Fibroblast of lung (primary cell): ENCODE data around the gene CSNK2A1. TPM values are rescaled to one million over a fixed set of nuclear protein-coding genes. Genes with fewer than 3 reads are reported as not detected.

Source experiments
- DNase-seq, 2 donors: peaks; one replicate each; pipeline versions ENCODE4 v3.0.0 to v3.0.0-alpha.2; 2010; ENCODE audit warnings: low read depth in 2 of 2
- H2AFZ ChIP-seq: 2 replicates; pipeline ENCODE4 v1.5.1; 2012; ENCODE audit warnings: low read length, control low read depth, inconsistent platforms
- H3K27ac ChIP-seq: 2 replicates; pipeline ENCODE4 v1.5.1; 2011; ENCODE audit warnings: low read length, control low read depth; ENCODE audit not compliant: insufficient read depth
- H3K27me3 ChIP-seq: 2 replicates; pipeline ENCODE4 v1.5.1; 2011; ENCODE audit warnings: mild to moderate bottlenecking, low read length; ENCODE audit not compliant: control insufficient read depth, insufficient read depth
- H3K36me3 ChIP-seq: 2 replicates; pipeline ENCODE4 v1.5.1; 2011; ENCODE audit warnings: low read length; ENCODE audit not compliant: control insufficient read depth, insufficient read depth
- H3K4me1 ChIP-seq: 2 replicates; pipeline ENCODE4 v1.5.1; 2011; ENCODE audit warnings: low read length; ENCODE audit not compliant: control insufficient read depth, insufficient read depth; ENCODE audit errors: extremely low read depth
- H3K4me2 ChIP-seq: 2 replicates; pipeline ENCODE4 v1.5.1; 2011; ENCODE audit warnings: low read length, control low read depth; ENCODE audit not compliant: insufficient read depth; ENCODE audit errors: extremely low read depth
- H3K4me3 ChIP-seq, 4 experiments: fragments of 200-600 bp in 1 of 4; sonication (generic) in 1 of 4; replicated peaks in 1 of 4; 2 replicates each; pipeline ENCODE4 v1.5.1; 2011 to 2016; ENCODE audit warnings: low read length in 4 of 4, low read depth in 3 of 4, mild to moderate bottlenecking in 3 of 4, control low read depth in 2 of 4, inconsistent platforms in 1 of 4, mixed read lengths in 1 of 4; ENCODE audit not compliant: insufficient read depth in 1 of 4; ENCODE audit errors: control extremely low read depth in 1 of 4
- H3K79me2 ChIP-seq: 2 replicates; pipeline ENCODE4 v1.5.1; 2012; ENCODE audit warnings: mild to moderate bottlenecking, low read length, inconsistent platforms; ENCODE audit not compliant: control insufficient read depth, insufficient read depth
- H3K9ac ChIP-seq: 2 replicates; pipeline ENCODE4 v1.5.1; 2011; ENCODE audit warnings: mild to moderate bottlenecking, low read length, control low read depth; ENCODE audit not compliant: insufficient read depth
- H3K9me3 ChIP-seq: 2 replicates; pipeline ENCODE4 v1.5.1; 2012; ENCODE audit warnings: low read depth, low read length; ENCODE audit not compliant: control insufficient read depth, insufficient read depth
- H4K20me1 ChIP-seq: 2 replicates; pipeline ENCODE4 v1.5.1; 2011; ENCODE audit warnings: low read length; ENCODE audit not compliant: control insufficient read depth, insufficient read depth; ENCODE audit errors: extremely low read depth
- EZH2 ChIP-seq: IDR thresholded peaks from 2 replicates; pipeline ENCODE4 v1.5.1; 2012; ENCODE audit warnings: low read length, control low read depth, mild to moderate bottlenecking; ENCODE audit errors: missing control alignments
- polyA plus RNA-seq, 2 donors: library from polyadenylated mRNA; depleted of rRNA in 1 of 2; stranded (reverse) in 1 of 2; unstranded in 1 of 2; fragments of >200 nt; gene quantifications; 2 replicates each; pipeline ENCODE4 v1.2.1, GENCODE V29; 2011 to 2012; ENCODE audit warnings: missing spikeins in 1 of 2
- total RNA-seq: library from RNA; depleted of rRNA; stranded (reverse); fragments of >200 nt; gene quantifications from 2 replicates; pipeline ENCODE4 v1.2.1, GENCODE V29; 2014
- TF ChIP-seq, protein P1 (sequence below), 2 donors: IDR thresholded peaks in 1 of 2; conservative IDR thresholded peaks in 1 of 2; 1 replicate in 1 of 2; 2 replicates in 1 of 2; pipeline ENCODE4 v1.5.1; 2011 to 2012; ENCODE audit warnings: low read length in 2 of 2, control low read depth in 1 of 2, inconsistent platforms in 1 of 2, low read depth in 1 of 2, mild to moderate bottlenecking in 1 of 2

The CSNK2A1 gene
- total and polyA plus RNA-seq, 2 donors (not counting 1 experiment from before 2014, with no cell fraction given), result 120 to 124 TPM

DNA sequence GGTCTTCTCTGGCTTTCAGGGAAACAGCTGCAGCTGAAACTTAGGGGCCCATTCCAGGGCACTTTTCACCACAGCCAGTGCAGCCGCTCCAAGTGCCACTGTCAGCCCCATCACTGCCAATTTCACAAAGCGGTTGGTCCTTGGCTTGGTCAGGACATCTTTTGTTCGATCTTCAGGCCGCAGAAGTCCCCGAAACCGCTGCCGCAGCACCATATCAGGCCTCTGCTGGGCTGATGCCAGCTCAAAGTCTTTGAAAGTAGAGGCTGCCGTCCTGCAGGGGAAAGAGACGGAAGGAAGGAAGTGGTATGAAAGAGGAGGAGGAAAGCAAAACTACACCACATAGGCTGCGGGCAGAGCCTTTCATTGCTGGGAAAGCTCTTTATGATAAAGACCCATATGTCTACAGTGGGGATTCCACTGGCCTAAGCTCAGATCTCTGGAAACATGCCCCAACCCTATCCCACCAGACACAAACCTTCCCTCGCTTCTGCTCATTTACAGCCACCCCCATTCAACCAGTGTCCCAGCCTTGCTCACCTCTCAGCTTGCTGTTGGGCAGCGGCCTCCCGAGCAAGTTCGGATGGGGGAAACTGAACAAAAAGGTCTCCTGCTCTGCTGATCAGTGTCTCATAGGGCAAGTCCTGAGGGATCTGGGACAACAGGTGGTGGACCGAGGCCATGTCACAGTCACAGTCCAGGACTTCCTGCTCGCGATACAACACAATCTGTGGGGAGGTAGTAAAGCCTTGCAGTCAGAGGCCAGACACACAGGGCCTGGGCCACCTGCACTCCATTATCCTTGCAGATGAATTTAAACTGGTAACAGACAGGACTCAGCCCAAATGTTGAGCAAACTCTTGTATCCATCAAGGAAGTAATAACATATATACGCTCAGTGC, 104.8 kb downstream of the CSNK2A1 start:
- TF ChIP-seq EZH2, result no peak
- TF ChIP-seq, protein P1, sequence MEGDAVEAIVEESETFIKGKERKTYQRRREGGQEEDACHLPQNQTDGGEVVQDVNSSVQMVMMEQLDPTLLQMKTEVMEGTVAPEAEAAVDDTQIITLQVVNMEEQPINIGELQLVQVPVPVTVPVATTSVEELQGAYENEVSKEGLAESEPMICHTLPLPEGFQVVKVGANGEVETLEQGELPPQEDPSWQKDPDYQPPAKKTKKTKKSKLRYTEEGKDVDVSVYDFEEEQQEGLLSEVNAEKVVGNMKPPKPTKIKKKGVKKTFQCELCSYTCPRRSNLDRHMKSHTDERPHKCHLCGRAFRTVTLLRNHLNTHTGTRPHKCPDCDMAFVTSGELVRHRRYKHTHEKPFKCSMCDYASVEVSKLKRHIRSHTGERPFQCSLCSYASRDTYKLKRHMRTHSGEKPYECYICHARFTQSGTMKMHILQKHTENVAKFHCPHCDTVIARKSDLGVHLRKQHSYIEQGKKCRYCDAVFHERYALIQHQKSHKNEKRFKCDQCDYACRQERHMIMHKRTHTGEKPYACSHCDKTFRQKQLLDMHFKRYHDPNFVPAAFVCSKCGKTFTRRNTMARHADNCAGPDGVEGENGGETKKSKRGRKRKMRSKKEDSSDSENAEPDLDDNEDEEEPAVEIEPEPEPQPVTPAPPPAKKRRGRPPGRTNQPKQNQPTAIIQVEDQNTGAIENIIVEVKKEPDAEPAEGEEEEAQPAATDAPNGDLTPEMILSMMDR (conservative IDR thresholded peaks at IDR 0.05 in 1 of 2, IDR thresholded peaks at IDR 0.05 in 1 of 2; ENCODE audit: low read depth in 1 of 2, low read length in 2 of 2), result no peak
- Histone ChIP-seq H3K4me2 (no peak overlapping the region), H3K9me3 (no peaks in the 10 kb centered on the region), H3K9ac (no peak overlapping the region), H2AFZ (no peak overlapping the region), H3K27me3 (no peaks in the 10 kb centered on the region), H3K4me1 (no peaks in the 10 kb centered on the region), H4K20me1 (no peaks in the 10 kb centered on the region), H3K36me3 (peaks cover 22% of the 10 kb centered on the region), H3K79me2 (no peaks in the 10 kb centered on the region), H3K4me3 (no peak overlapping the region), H3K27ac (no peak overlapping the region)
- no peak for DNase-seq

DNA sequence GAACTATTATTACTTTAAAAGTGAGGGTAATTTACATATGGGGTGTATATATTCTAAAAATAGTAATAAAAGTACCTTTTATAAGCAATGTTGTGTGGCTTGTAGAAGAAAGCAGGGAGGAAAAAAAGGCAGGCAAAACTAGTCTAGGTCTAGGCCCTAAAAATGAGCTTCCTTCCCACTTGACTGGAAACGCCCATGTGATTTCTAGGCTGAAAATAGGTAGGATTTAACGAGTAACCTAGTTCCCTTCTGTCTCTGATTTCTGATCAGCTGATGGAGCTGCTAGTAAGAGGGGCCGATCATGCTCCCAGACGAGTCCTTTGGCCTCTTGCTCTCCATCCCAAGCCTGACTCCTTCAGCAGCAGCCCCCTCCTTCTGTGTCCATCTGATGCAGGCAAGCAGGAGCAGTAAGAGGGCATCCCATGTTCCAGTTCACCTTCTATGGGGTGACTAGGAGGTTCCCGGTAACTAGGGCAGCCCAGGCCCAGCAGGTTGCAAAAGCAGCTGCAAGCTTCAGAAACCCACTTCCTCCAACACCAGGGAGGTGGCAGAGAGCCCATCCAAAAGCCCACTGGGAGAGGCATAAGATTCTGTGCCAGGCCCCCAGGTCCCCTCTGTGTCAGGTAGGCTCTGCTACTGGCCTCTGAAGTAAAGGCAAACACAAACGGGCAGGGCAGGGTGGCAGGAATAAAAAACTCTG, 105.7 kb downstream of the CSNK2A1 start:
- H3K4me1 ChIP-seq, result no peaks in the 10 kb centered on the region
- H3K36me3 ChIP-seq, result peaks cover 22% of the 10 kb centered on the region
- no peak overlapping the region for H3K27ac ChIP-seq
- H3K9me3 ChIP-seq, result no peaks in the 10 kb centered on the region
- no peaks in the 10 kb centered on the region for H3K79me2 ChIP-seq
- no peak for DNase-seq
- no peak overlapping the region for H3K4me3 ChIP-seq
- no peaks in the 10 kb centered on the region for H4K20me1 ChIP-seq
- H3K9ac ChIP-seq, result no peak overlapping the region
- TF ChIP-seq, protein P1 (conservative IDR thresholded peaks at IDR 0.05 in 1 of 2, IDR thresholded peaks at IDR 0.05 in 1 of 2; ENCODE audit: low read depth in 1 of 2, low read length in 2 of 2), result no peak
- no peak for TF ChIP-seq EZH2
- H2AFZ ChIP-seq, result no peak overlapping the region
- H3K27me3 ChIP-seq, result no peaks in the 10 kb centered on the region
- H3K4me2 ChIP-seq, result no peak overlapping the region

DNA sequence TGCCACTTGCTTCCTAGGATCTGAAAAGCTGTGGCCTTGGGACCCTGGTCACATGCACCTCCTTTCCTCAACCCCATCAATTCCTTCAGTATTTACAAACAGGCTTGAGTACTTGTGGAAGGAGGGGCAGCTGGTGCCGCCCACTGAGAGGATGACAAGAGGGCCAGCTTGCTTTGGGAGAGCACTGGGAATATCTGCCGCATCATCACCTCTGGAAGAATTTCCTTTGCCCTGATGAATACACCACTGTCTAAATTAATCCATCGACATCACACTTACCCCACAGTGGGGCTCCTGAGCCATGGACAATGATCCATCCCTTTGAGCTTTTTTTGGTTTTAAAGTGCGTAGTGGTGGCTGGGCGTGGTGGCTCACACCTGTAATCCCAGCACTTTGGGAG, 107.1 kb downstream of the CSNK2A1 start:
- Histone ChIP-seq H3K36me3 (peaks cover 25% of the 10 kb centered on the region), H3K27ac (no peak overlapping the region)
- TF ChIP-seq, protein P1 (conservative IDR thresholded peaks at IDR 0.05 in 1 of 2, IDR thresholded peaks at IDR 0.05 in 1 of 2; ENCODE audit: low read depth in 1 of 2, low read length in 2 of 2), result no peak
- no peak for TF ChIP-seq EZH2

More for the DNA sequence above, 107.1 kb downstream of the CSNK2A1 start:
- H3K4me1 ChIP-seq, result no peaks in the 10 kb centered on the region
- no peaks in the 10 kb centered on the region for H3K9me3 ChIP-seq
- DNase-seq, result no peak
- H3K27me3 ChIP-seq, result no peaks in the 10 kb centered on the region
- no peak overlapping the region for H3K4me2 ChIP-seq
- H4K20me1 ChIP-seq, result no peaks in the 10 kb centered on the region
- H3K79me2 ChIP-seq, result no peaks in the 10 kb centered on the region
- no peak overlapping the region for H3K4me3 ChIP-seq
- H2AFZ ChIP-seq, result no peak overlapping the region
- no peak overlapping the region for H3K9ac ChIP-seq
